ENCODE results near the gene AGBL2.
"Not testable (repeated sequence)": the region's sequence is repeated elsewhere in the genome, so short reads cannot be mapped to it uniquely, and the experiment has no call there.

The AGBL2 gene

GRCh38 chr11:47642099-47642855 is 72.9 kb downstream of the AGBL2 start, which contains the start of gene MTCH2:
TSS of gene MTCH2 (minus strand) at chr11:47642559. CDS start at chr11:47642465, 94 bp downstream.
- Histone ChIP-seq H3K4me1 (ENCODE audit: control insufficient read depth in 5 of 5, insufficient read depth in 5 of 5, low read length in 5 of 5) (peaks cover 6 to 34% (median 28%) of the 10 kb centered on the region in 5 donors), H3K9ac (ENCODE audit: low read length in 5 of 5) (peak within 1 kb of the TSS; percentile 71 to 98 (median 95)), H3K9me3 (ENCODE audit: control insufficient read depth in 5 of 5, low read length in 5 of 5) (no peaks in the 10 kb centered on the region), H3K27ac (ENCODE audit: low read depth, low read length) (peak within 1 kb of the TSS; percentile 95), H3K4me3 (ENCODE audit: low read depth in 1 of 5, low read length in 5 of 5) (peak within 1 kb of the TSS; percentile 80 to 95 (median 88)), H3K36me3 (ENCODE audit: control insufficient read depth in 5 of 5, insufficient read depth in 5 of 5, low read length in 5 of 5) (peaks cover 6 to 16% (median 10%) of the 10 kb centered on the region in 5 donors), H3K27me3 (ENCODE audit: control insufficient read depth in 5 of 5, insufficient read depth in 4 of 5, low read length in 5 of 5) (no peaks in the 10 kb centered on the region)

DNA sequence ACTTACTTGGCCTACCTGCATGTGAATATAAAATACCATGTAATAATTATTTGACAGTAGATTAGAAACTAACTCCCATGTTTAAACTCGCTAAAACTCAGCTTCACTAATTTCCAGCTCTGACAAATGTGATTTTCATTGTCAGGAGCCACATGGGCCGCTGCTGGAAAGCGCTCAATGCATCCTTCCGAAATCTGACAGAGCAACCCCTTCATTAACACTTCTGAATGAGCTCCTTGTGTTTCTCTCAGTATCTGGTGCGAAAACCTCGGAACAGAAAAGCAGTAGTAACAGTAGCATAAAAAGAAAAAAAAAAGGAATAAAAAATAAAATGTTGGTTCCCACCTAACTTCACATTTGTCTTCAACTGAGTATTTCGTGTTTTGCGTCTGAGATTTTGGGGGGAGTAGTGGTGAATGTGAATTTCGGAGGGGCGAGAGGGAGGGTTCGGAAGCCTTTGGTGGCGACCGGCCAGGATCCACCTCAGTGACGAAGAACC is 73.5 kb downstream of the AGBL2 start:
- Histone ChIP-seq H3K36me3 (ENCODE audit: control insufficient read depth in 5 of 5, insufficient read depth in 5 of 5, low read length in 5 of 5) (peaks cover 6 to 20% (median 10%) of the 10 kb centered on the region in 5 donors), H3K9me3 (ENCODE audit: control insufficient read depth in 5 of 5, low read length in 5 of 5) (no peaks in the 10 kb centered on the region), H3K27me3 (ENCODE audit: control insufficient read depth in 5 of 5, insufficient read depth in 4 of 5, low read length in 5 of 5) (no peaks in the 10 kb centered on the region), H3K4me3 (ENCODE audit: low read depth in 1 of 5, low read length in 5 of 5) (peak overlapping the region; percentile 69 to 95 (median 88)), H3K4me1 (ENCODE audit: control insufficient read depth in 5 of 5, insufficient read depth in 5 of 5, low read length in 5 of 5) (peaks cover 6 to 37% (median 28%) of the 10 kb centered on the region in 5 donors), H3K27ac (ENCODE audit: low read depth, low read length) (peak overlapping the region; percentile 95), H3K9ac (ENCODE audit: low read length in 5 of 5) (peak overlapping the region; percentile 71 to 98 (median 95))

- Histone ChIP-seq H3K27ac (ENCODE audit: low read depth, low read length) (peak overlapping the region; percentile 95), H3K4me3 (ENCODE audit: low read depth in 1 of 5, low read length in 5 of 5) (peak overlapping the region in 3 of 5 donors; percentile 69 to 92 (median 88))
These were observed 74.7 kb downstream of the AGBL2 start for GRCh38 chr11:47640506-47640905.

DNA sequence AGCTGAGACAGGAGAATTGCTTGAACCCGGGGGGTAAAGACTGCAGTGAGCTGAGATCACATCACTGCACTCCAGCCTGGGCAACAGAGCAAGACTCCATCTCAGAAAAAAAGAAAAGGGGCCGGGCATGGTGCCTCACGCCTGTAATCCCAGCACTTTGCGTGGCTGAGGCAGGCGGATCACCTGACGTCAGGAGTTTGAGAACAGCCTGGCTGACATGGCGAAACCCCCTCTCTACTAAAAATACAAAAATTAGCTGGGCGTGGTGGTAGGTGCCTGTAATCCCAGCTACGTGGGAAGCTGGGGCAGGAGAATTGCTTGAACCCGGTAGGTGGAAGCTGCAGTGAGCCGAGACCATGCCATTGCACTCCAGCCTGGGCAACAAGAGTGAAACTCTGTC is 78.8 kb downstream of the AGBL2 start:
- H3K9ac ChIP-seq (ENCODE audit: low read length in 5 of 5); H3K4me3 ChIP-seq (ENCODE audit: low read depth in 1 of 5, low read length in 5 of 5); H3K27me3 ChIP-seq (ENCODE audit: control insufficient read depth in 5 of 5, insufficient read depth in 4 of 5, low read length in 5 of 5); H3K27ac ChIP-seq (ENCODE audit: low read depth, low read length); H3K9me3 ChIP-seq (ENCODE audit: control insufficient read depth in 5 of 5, low read length in 5 of 5): not testable (repeated sequence)
- Histone ChIP-seq H3K36me3 (ENCODE audit: control insufficient read depth in 5 of 5, insufficient read depth in 5 of 5, low read length in 5 of 5) (peaks cover 25 to 58% (median 34%) of the 10 kb centered on the region in 5 donors), H3K4me1 (ENCODE audit: control insufficient read depth in 5 of 5, insufficient read depth in 5 of 5, low read length in 5 of 5) (peaks cover 2 to 21% (median 12%) of the 10 kb centered on the region in 5 donors)

More at GRCh38 chr11:47640506-47640905, 74.7 kb downstream of the AGBL2 start:
- H3K9me3 ChIP-seq (ENCODE audit: control insufficient read depth in 5 of 5, low read length in 5 of 5); H3K27me3 ChIP-seq (ENCODE audit: control insufficient read depth in 5 of 5, insufficient read depth in 4 of 5, low read length in 5 of 5): not testable (repeated sequence)
- H3K4me1 ChIP-seq (ENCODE audit: control insufficient read depth in 5 of 5, insufficient read depth in 5 of 5, low read length in 5 of 5), result peaks cover 6 to 37% (median 28%) of the 10 kb centered on the region in 5 donors
- peaks cover 6 to 23% (median 11%) of the 10 kb centered on the region in 5 donors for H3K36me3 ChIP-seq (ENCODE audit: control insufficient read depth in 5 of 5, insufficient read depth in 5 of 5, low read length in 5 of 5)
- peak overlapping the region in 2 of 5 donors; percentile 91 to 95 for H3K9ac ChIP-seq (ENCODE audit: low read length in 5 of 5)

- Histone ChIP-seq H3K4me1 (ENCODE audit: control insufficient read depth in 5 of 5, insufficient read depth in 5 of 5, low read length in 5 of 5) (no peaks in the 10 kb centered on the region), H3K27ac (ENCODE audit: low read depth, low read length) (no peak overlapping the region), H3K27me3 (ENCODE audit: control insufficient read depth in 5 of 5, insufficient read depth in 4 of 5, low read length in 5 of 5) (no peaks in the 10 kb centered on the region), H3K9ac (ENCODE audit: low read length in 5 of 5) (no peak overlapping the region), H3K36me3 (ENCODE audit: control insufficient read depth in 5 of 5, insufficient read depth in 5 of 5, low read length in 5 of 5) (peaks cover 38 to 83% (median 64%) of the 10 kb centered on the region in 5 donors), H3K4me3 (ENCODE audit: low read depth in 1 of 5, low read length in 5 of 5) (no peak overlapping the region), H3K9me3 (ENCODE audit: control insufficient read depth in 5 of 5, low read length in 5 of 5) (no peaks in the 10 kb centered on the region)
These were observed 83.7 kb downstream of the AGBL2 start for GRCh38 chr11:47631473-47631872.

DNA sequence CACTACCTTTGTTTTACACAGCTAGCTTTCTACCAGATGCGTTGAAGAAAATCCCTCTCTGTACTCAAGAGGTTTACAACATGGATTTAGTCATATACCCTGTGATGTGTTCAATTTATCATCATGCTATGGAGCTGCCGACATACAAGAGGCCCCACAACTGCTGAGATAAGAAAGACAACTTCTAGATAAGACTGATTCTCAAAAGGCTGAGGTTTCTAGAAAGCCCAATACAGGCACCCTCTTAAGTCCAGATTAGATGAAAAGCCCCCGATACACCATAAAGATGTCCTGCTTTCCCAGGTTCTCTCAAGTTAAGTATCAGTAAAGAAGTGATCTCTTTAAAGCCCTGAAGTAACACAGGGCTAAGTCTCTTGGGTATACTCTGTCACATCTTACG is 87.1 kb downstream of the AGBL2 start:
- Histone ChIP-seq H3K27ac (ENCODE audit: low read depth, low read length) (no peak overlapping the region), H3K9me3 (ENCODE audit: control insufficient read depth in 5 of 5, low read length in 5 of 5) (no peaks in the 10 kb centered on the region), H3K27me3 (ENCODE audit: control insufficient read depth in 5 of 5, insufficient read depth in 4 of 5, low read length in 5 of 5) (no peaks in the 10 kb centered on the region), H3K36me3 (ENCODE audit: control insufficient read depth in 5 of 5, insufficient read depth in 5 of 5, low read length in 5 of 5) (peaks cover 35 to 92% (median 71%) of the 10 kb centered on the region in 5 donors), H3K4me1 (ENCODE audit: control insufficient read depth in 5 of 5, insufficient read depth in 5 of 5, low read length in 5 of 5) (no peaks in the 10 kb centered on the region), H3K4me3 (ENCODE audit: low read depth in 1 of 5, low read length in 5 of 5) (no peak overlapping the region), H3K9ac (ENCODE audit: low read length in 5 of 5) (no peak overlapping the region)

DNA sequence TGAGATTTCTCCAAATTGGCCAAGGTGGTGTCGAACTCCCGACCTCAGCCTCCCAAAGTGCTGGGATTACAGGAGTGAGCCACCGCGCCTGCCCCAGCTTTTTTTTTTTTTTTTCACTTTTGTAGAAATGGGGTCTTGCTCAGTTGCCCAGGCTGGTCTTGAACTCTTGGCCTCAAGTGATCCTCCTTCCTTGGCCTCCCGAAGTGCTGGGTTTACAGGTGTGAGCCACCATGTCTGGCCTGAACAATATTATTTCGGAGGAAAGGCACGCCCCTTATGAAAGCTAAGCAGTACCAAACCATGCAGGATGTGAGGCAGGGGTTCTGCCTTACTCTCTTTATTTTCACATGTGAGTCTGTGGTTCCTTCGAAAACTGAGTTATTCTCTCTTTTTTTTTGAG is 88.9 kb downstream of the AGBL2 start:
- Histone ChIP-seq H3K4me3 (ENCODE audit: low read depth in 1 of 5, low read length in 5 of 5) (no peak overlapping the region), H3K27ac (ENCODE audit: low read depth, low read length) (no peak overlapping the region), H3K36me3 (ENCODE audit: control insufficient read depth in 5 of 5, insufficient read depth in 5 of 5, low read length in 5 of 5) (peaks cover 36 to 94% (median 78%) of the 10 kb centered on the region in 5 donors), H3K9ac (ENCODE audit: low read length in 5 of 5) (no peak overlapping the region), H3K9me3 (ENCODE audit: control insufficient read depth in 5 of 5, low read length in 5 of 5) (no peaks in the 10 kb centered on the region), H3K4me1 (ENCODE audit: control insufficient read depth in 5 of 5, insufficient read depth in 5 of 5, low read length in 5 of 5) (peaks cover 0 to under 1% (median 0%) of the 10 kb centered on the region in 5 donors), H3K27me3 (ENCODE audit: control insufficient read depth in 5 of 5, insufficient read depth in 4 of 5, low read length in 5 of 5) (no peaks in the 10 kb centered on the region)

DNA sequence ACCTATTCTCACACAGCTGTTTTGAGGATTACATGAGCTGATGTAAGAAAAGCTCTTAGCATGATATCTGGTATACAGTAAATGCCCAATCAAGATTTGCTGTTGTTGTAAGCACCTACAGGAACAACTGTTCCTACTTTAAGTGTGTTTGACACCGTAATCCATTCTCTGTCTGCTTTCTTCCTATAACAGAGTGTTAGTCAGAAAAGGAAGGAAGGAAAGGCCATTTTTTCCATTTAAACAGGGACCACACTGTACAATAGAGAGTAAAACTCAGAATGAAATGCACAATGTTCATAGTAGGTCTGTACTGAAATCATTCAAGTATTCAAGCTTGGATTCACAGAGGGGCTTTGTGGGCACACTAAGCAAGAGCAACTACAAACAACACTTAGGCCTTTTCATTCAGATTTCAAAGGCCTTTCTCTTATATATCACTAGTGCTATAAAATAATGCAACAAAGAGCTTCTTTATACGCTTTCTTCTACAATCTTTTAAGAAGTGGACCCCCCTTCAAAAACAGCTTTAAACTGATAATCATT is 94.3 kb downstream of the AGBL2 start:
- H3K4me3 ChIP-seq (ENCODE audit: low read depth in 1 of 5, low read length in 5 of 5), result no peak overlapping the region
- H3K27me3 ChIP-seq (ENCODE audit: control insufficient read depth in 5 of 5, insufficient read depth in 4 of 5, low read length in 5 of 5), result no peaks in the 10 kb centered on the region
- no peaks in the 10 kb centered on the region for H3K9me3 ChIP-seq (ENCODE audit: control insufficient read depth in 5 of 5, low read length in 5 of 5)
- H3K36me3 ChIP-seq (ENCODE audit: control insufficient read depth in 5 of 5, insufficient read depth in 5 of 5, low read length in 5 of 5), result peaks cover 26 to 67% (median 54%) of the 10 kb centered on the region in 5 donors
- H3K9ac ChIP-seq (ENCODE audit: low read length in 5 of 5), result peak overlapping the region in 2 of 5 donors; percentile 2 to 6
- peak overlapping the region; percentile 45 for H3K27ac ChIP-seq (ENCODE audit: low read depth, low read length)
- H3K4me1 ChIP-seq (ENCODE audit: control insufficient read depth in 5 of 5, insufficient read depth in 5 of 5, low read length in 5 of 5), result peaks cover 1 to 31% (median 10%) of the 10 kb centered on the region in 5 donors

- no peaks in the 10 kb centered on the region for H3K9me3 ChIP-seq (ENCODE audit: control insufficient read depth in 5 of 5, low read length in 5 of 5)
- peak overlapping the region in 2 of 5 donors; percentile 2 to 58 for H3K9ac ChIP-seq (ENCODE audit: low read length in 5 of 5)
- H3K4me1 ChIP-seq (ENCODE audit: control insufficient read depth in 5 of 5, insufficient read depth in 5 of 5, low read length in 5 of 5), result peaks cover 1 to 31% (median 19%) of the 10 kb centered on the region in 5 donors
- peaks cover 17 to 33% (median 31%) of the 10 kb centered on the region in 5 donors for H3K36me3 ChIP-seq (ENCODE audit: control insufficient read depth in 5 of 5, insufficient read depth in 5 of 5, low read length in 5 of 5)
- peak overlapping the region; percentile 77 for H3K27ac ChIP-seq (ENCODE audit: low read depth, low read length)
- H3K27me3 ChIP-seq (ENCODE audit: control insufficient read depth in 5 of 5, insufficient read depth in 4 of 5, low read length in 5 of 5), result no peaks in the 10 kb centered on the region
- no peak overlapping the region for H3K4me3 ChIP-seq (ENCODE audit: low read depth in 1 of 5, low read length in 5 of 5)
These were observed 97.8 kb downstream of the AGBL2 start for GRCh38 chr11:47617417-47617809.
